ENCODE results near the gene TMEM59L. TPM values are rescaled to one million over a fixed set of nuclear protein-coding genes. Genes with fewer than 3 reads are reported as not detected.
A peak's percentile ranks its signal among the peaks of the same experiment; 100 is the strongest.

TMEM59L gene
- total and polyA plus RNA-seq, 2 of the 4 experiments (the other 2 are of a cell fraction), result under 0.01 to 5.9 TPM

DNA sequence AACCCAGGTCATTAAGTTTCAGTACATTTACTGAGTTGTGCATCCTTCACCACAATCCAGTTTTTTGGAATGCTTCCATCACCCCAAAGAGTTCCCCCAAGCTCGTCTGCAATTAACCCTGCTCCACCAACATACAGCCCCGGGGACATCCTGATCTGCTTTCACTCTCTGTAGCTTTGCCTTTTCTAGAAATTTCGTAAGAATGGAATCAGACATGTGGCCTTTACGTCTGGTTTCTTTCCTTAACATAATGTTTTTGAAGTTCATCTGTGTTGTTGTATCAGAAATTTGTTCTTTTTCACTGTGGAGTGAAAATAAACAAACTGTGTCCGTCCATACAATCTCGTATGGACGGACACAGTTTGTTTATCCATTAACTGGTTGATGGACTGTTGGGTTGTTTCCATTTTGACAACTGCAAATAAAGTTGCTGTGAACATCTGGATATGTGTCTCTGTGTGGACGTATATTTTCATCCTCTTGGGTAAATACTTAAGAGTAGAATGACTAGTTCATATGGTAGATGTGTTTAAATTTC is 27.1 kb downstream of the TMEM59L start:
- Histone ChIP-seq H3K27ac (ENCODE audit: insufficient read depth, low read length) (no peak overlapping the region), H3K9me1 (ENCODE audit: insufficient read depth, low read length) (peaks cover 15% of the 10 kb centered on the region), H2AK9ac (replicated peaks; ENCODE audit: low read depth, low read length, poor library complexity) (no peak overlapping the region), H3K56ac (ENCODE audit: extremely low read depth, insufficient read depth, low read length) (no peak overlapping the region), H3K4ac (ENCODE audit: low read depth, low read length) (no peak overlapping the region), H3K9me3 (ENCODE audit: control insufficient read depth, insufficient read depth, low read length) (no peaks in the 10 kb centered on the region; the same call in 1 of the 2 replicates), H3K79me1 (ENCODE audit: low read depth in 1 of 2, low read length in 2 of 2) (peaks cover 18 to 53% of the 10 kb centered on the region in 2 experiments), H2BK20ac (ENCODE audit: low read depth, low read length) (no peak overlapping the region), H4K5ac (ENCODE audit: low read depth, low read length) (no peak overlapping the region), H2BK120ac (ENCODE audit: low read depth, low read length) (no peak overlapping the region), H4K91ac (ENCODE audit: insufficient read depth, low read depth, low read length) (no peak overlapping the region; the same call in 1 of the 2 replicates), H3K4me2 (ENCODE audit: low read depth, low read length) (0 out of 2 replicates have a peak overlapping the region, but pooled peaks have one; percentile 2), H2AFZ (replicated peaks; ENCODE audit: low read length, poor library complexity) (no peak overlapping the region), H4K20me1 (ENCODE audit: insufficient read depth, low read length) (peaks cover 3% of the 10 kb centered on the region), H3K36me3 (ENCODE audit: control insufficient read depth, insufficient read depth, low read length) (no peaks in the 10 kb centered on the region), H3K18ac (ENCODE audit: low read depth, low read length) (no peak overlapping the region), H3K27me3 (ENCODE audit: control insufficient read depth, insufficient read depth, low read length) (no peaks in the 10 kb centered on the region), H2AK5ac (ENCODE audit: low read depth, low read length) (no peak overlapping the region), H2BK15ac (ENCODE audit: low read depth, low read length) (no peak overlapping the region), H3K9ac (ENCODE audit: low read depth, low read length) (no peak overlapping the region), H3K23ac (ENCODE audit: low read depth, low read length) (no peak overlapping the region), H3K14ac (replicated peaks; ENCODE audit: low read depth, low read length) (no peak overlapping the region), H3K4me1 (ENCODE audit: control insufficient read depth, insufficient read depth, low read length) (peaks cover 5% of the 10 kb centered on the region), H3K4me3 (ENCODE audit: insufficient read depth, low read depth, low read length) (no peak overlapping the region), H2BK5ac (ENCODE audit: low read depth, low read length, poor library complexity, severe bottlenecking) (no peak overlapping the region), H4K8ac (ENCODE audit: low read depth in 2 of 2, low read length in 2 of 2) (no peak overlapping the region)
- ATAC-seq (ENCODE audit: low read depth) (no peak), DNase-seq (no peak)
- BruUV-seq (replicated peaks), result no TSS peak
- POLR2A ChIA-PET (ENCODE audit: unreplicated experiment), result no interaction called here
- TF ChIP-seq MXI1 (IDR thresholded peaks at IDR 0.05; ENCODE audit: borderline replicate concordance, low read depth, low read length) (no peak), CEBPB (IDR thresholded peaks at IDR 0.05; ENCODE audit: low read depth, low read length) (no peak), NFE2L2 (IDR thresholded peaks at IDR 0.05; ENCODE audit: low read depth, low read length) (no peak), POLR2A (IDR thresholded peaks at IDR 0.05; ENCODE audit: low read depth, low read length) (no peak), RFX5 (IDR thresholded peaks at IDR 0.05; ENCODE audit: low read depth, low read length) (no peak), MAZ (IDR thresholded peaks at IDR 0.05; ENCODE audit: borderline replicate concordance, low read depth, low read length) (no peak), FOS (IDR thresholded peaks at IDR 0.05; ENCODE audit: low read depth, low read length) (no peak), RAD21 (IDR thresholded peaks at IDR 0.05; ENCODE audit: low read length) (no peak), BHLHE40 (IDR thresholded peaks at IDR 0.05; ENCODE audit: low read depth, low read length) (no peak), CHD1 (IDR thresholded peaks at IDR 0.05; ENCODE audit: low read depth, low read length) (no peak), SMC3 (IDR thresholded peaks at IDR 0.05; ENCODE audit: low read depth, low read length) (no peak), RCOR1 (IDR thresholded peaks at IDR 0.05; ENCODE audit: insufficient replicate concordance, low read length) (no peak), MAFK (IDR thresholded peaks at IDR 0.05; ENCODE audit: low read depth, low read length) (no peak)
- TF ChIP-seq, protein P1, sequence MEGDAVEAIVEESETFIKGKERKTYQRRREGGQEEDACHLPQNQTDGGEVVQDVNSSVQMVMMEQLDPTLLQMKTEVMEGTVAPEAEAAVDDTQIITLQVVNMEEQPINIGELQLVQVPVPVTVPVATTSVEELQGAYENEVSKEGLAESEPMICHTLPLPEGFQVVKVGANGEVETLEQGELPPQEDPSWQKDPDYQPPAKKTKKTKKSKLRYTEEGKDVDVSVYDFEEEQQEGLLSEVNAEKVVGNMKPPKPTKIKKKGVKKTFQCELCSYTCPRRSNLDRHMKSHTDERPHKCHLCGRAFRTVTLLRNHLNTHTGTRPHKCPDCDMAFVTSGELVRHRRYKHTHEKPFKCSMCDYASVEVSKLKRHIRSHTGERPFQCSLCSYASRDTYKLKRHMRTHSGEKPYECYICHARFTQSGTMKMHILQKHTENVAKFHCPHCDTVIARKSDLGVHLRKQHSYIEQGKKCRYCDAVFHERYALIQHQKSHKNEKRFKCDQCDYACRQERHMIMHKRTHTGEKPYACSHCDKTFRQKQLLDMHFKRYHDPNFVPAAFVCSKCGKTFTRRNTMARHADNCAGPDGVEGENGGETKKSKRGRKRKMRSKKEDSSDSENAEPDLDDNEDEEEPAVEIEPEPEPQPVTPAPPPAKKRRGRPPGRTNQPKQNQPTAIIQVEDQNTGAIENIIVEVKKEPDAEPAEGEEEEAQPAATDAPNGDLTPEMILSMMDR (conservative IDR thresholded peaks at IDR 0.05; ENCODE audit: low read depth, low read length), result no peak
- TF ChIP-seq, protein P2, sequence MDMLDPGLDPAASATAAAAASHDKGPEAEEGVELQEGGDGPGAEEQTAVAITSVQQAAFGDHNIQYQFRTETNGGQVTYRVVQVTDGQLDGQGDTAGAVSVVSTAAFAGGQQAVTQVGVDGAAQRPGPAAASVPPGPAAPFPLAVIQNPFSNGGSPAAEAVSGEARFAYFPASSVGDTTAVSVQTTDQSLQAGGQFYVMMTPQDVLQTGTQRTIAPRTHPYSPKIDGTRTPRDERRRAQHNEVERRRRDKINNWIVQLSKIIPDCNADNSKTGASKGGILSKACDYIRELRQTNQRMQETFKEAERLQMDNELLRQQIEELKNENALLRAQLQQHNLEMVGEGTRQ (IDR thresholded peaks at IDR 0.05; ENCODE audit: low read depth, low read length), result no peak
- TF ChIP-seq, protein P3, sequence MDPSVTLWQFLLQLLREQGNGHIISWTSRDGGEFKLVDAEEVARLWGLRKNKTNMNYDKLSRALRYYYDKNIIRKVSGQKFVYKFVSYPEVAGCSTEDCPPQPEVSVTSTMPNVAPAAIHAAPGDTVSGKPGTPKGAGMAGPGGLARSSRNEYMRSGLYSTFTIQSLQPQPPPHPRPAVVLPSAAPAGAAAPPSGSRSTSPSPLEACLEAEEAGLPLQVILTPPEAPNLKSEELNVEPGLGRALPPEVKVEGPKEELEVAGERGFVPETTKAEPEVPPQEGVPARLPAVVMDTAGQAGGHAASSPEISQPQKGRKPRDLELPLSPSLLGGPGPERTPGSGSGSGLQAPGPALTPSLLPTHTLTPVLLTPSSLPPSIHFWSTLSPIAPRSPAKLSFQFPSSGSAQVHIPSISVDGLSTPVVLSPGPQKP (IDR thresholded peaks at IDR 0.05; ENCODE audit: borderline replicate concordance, low read depth, low read length), result no peak
- 49% methylated on average over 3 of the region's 8 CpGs; no CpG with 5 or more reads in 1 of the 2 experiments for WGBS, 2 experiments (ENCODE audit: extremely low coverage in 2 of 2, insufficient read length in 1 of 2)
- in situ Hi-C loops (cut with MboI; ENCODE audit: low sequenced_read_pairs) (no loop called here), intact Hi-C loops (cut with micrococcal nuclease) (no loop called here), dilution Hi-C loops (cut with HindIII; ENCODE audit: low sequenced_read_pairs, unreplicated experiment) (no loop called here)
- CTCF ChIA-PET, result no interaction called here

Measured in IMR-90 (cell line).